Suprapubic skin (tissue), 4 donors: Measurements from ENCODE around the gene TYW3. TPM values are rescaled to one million over a fixed set of nuclear protein-coding genes. Genes with fewer than 3 reads are reported as not detected.

ENCODE experiments used
- DNase-seq, 2 donors: peaks; one replicate each; pipeline ENCODE4 v3.0.0-alpha.2; 2019; ENCODE audit warnings: low spot score in 2 of 2
- H3K27ac ChIP-seq: fragments of 200-600 bp; sonication (generic); one replicate; pipeline ENCODE4 v1.5.1; 2019
- H3K27me3 ChIP-seq: fragments of 200-600 bp; sonication (generic); one replicate; pipeline ENCODE4 v1.5.1; 2019
- H3K36me3 ChIP-seq: fragments of 200-600 bp; sonication (generic); one replicate; pipeline ENCODE4 v1.5.1; 2019
- H3K4me1 ChIP-seq: fragments of 200-600 bp; sonication (generic); one replicate; pipeline ENCODE4 v1.5.1; 2019
- H3K4me3 ChIP-seq: fragments of 200-600 bp; sonication (generic); one replicate; pipeline ENCODE4 v1.5.1; 2019; ENCODE audit warnings: mild to moderate bottlenecking
- H3K9me3 ChIP-seq: fragments of 200-600 bp; sonication (generic); one replicate; pipeline ENCODE4 v1.5.1; 2019
- EP300 ChIP-seq: sonication (generic); formaldehyde crosslinking; IDR thresholded peaks from one replicate; pipeline ENCODE4 v1.6.1; 2017; ENCODE audit warnings: antibody characterized with exemption
- POLR2A ChIP-seq, 2 donors: fragments of 450-650 bp; IDR thresholded peaks; one replicate each; pipeline ENCODE4 v1.6.1; 2017; ENCODE audit warnings: antibody characterized with exemption in 2 of 2, mild to moderate bottlenecking in 2 of 2, moderate library complexity in 2 of 2
- POLR2AphosphoS5 ChIP-seq, 3 donors: sonication (generic); formaldehyde crosslinking; IDR thresholded peaks; one replicate each; pipeline ENCODE4 v1.6.1; 2017; ENCODE audit warnings: antibody characterized with exemption in 3 of 3
- WGBS: methylation state at CpG from one replicate; pipeline ENCODE4 v1.1.5; 2018; 5-methylcytosine and 5-hydroxymethylcytosine counted together
- total RNA-seq, 4 donors: library from RNA; depleted of rRNA; stranded (reverse); fragments of >200 nt; gene quantifications; one replicate each; pipeline ENCODE4 v1.1.0, GENCODE V29; 2016
- TF ChIP-seq, protein P1 (sequence below), 2 donors: fragments of 200-600 bp in 1 of 2; fragments of 450-650 bp in 1 of 2; sonication (generic) in 1 of 2; IDR thresholded peaks; one replicate each; pipeline ENCODE4 v1.5.1; 2016 to 2019; ENCODE audit warnings: antibody characterized with exemption in 2 of 2, mild to moderate bottlenecking in 1 of 2, moderate library complexity in 1 of 2

TYW3 gene
- total RNA-seq, 4 donors from 2014 or later: 7.4 to 15.8 (median 11.0) TPM

GRCh38 chr1:74799119-74799657, 66.2 kb downstream of the TYW3 start:
- DNase-seq: no peak
- Histone ChIP-seq H3K9me3 (no peaks in the 10 kb centered on the region), H3K4me3 (no peak overlapping the region), H3K27me3 (no peaks in the 10 kb centered on the region), H3K27ac (no peak overlapping the region), H3K4me1 (no peaks in the 10 kb centered on the region), H3K36me3 (no peaks in the 10 kb centered on the region)
- TF ChIP-seq, protein P1, sequence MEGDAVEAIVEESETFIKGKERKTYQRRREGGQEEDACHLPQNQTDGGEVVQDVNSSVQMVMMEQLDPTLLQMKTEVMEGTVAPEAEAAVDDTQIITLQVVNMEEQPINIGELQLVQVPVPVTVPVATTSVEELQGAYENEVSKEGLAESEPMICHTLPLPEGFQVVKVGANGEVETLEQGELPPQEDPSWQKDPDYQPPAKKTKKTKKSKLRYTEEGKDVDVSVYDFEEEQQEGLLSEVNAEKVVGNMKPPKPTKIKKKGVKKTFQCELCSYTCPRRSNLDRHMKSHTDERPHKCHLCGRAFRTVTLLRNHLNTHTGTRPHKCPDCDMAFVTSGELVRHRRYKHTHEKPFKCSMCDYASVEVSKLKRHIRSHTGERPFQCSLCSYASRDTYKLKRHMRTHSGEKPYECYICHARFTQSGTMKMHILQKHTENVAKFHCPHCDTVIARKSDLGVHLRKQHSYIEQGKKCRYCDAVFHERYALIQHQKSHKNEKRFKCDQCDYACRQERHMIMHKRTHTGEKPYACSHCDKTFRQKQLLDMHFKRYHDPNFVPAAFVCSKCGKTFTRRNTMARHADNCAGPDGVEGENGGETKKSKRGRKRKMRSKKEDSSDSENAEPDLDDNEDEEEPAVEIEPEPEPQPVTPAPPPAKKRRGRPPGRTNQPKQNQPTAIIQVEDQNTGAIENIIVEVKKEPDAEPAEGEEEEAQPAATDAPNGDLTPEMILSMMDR (IDR thresholded peaks at IDR 0.05): no peak
- no peak for TF ChIP-seq POLR2A (IDR thresholded peaks at IDR 0.05)
- TF ChIP-seq EP300: no peak
- TF ChIP-seq POLR2AphosphoS5 (IDR thresholded peaks at IDR 0.05): no peak

DNA sequence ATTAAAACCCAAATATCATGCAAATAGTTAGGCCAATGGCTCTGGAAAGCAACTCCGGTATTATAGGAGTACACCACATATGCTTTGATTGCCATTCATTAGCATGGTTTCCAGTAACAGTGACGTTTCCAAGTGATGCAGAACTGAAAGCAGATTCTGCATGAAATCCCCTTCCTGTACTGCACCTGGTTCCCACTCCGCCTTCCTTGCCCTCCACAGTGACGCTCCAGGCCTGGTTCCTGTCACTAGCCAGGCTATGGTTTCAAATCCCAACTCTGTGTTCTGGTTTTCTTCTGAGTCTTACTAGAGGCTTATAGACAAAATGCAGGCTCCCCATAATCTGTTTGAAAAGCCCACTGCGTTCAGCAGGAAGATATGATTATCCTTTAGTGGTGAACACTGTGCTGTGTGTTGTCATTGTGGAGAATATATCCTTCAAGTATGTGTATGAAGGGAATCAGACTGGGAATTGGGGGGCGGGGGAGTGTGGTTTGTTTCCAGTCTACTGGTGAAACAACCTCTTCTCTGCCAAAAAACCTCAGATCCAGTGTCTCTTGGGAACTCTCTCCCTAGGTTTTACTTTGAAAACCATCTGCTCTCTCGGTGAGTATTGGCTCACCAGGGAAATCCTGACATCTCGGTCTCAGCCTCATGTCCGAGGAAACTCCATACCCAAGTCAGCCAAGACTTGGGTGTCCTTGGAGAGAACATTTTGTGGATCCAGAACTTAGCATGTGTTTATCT, 78.7 kb downstream of the TYW3 start:
- no peaks in the 10 kb centered on the region for H3K4me1 ChIP-seq
- H3K4me3 ChIP-seq: no peak overlapping the region
- H3K27me3 ChIP-seq: no peaks in the 10 kb centered on the region
- H3K27ac ChIP-seq: no peak overlapping the region
- no peak for DNase-seq
- WGBS: 61% methylated on average over 9 of the region's 9 CpGs
- no peaks in the 10 kb centered on the region for H3K9me3 ChIP-seq
- no peak for TF ChIP-seq POLR2AphosphoS5 (IDR thresholded peaks at IDR 0.05)
- TF ChIP-seq EP300: no peak
- TF ChIP-seq POLR2A (IDR thresholded peaks at IDR 0.05): no peak
- TF ChIP-seq, protein P1 (IDR thresholded peaks at IDR 0.05): no peak
- no peaks in the 10 kb centered on the region for H3K36me3 ChIP-seq

- TF ChIP-seq POLR2AphosphoS5 (IDR thresholded peaks at IDR 0.05): no peak
- TF ChIP-seq, protein P1 (IDR thresholded peaks at IDR 0.05): no peak
- no peak for TF ChIP-seq POLR2A (IDR thresholded peaks at IDR 0.05)
- TF ChIP-seq EP300: no peak
- WGBS: 56% methylated on average over 1 of the region's 1 CpG
- no peaks in the 10 kb centered on the region for H3K36me3 ChIP-seq
- no peaks in the 10 kb centered on the region for H3K27me3 ChIP-seq
- no peaks in the 10 kb centered on the region for H3K4me1 ChIP-seq
- no peak for DNase-seq
- H3K4me3 ChIP-seq: no peak overlapping the region
- no peak overlapping the region for H3K27ac ChIP-seq
- H3K9me3 ChIP-seq: no peaks in the 10 kb centered on the region
These were observed 79.2 kb downstream of the TYW3 start for GRCh38 chr1:74812180-74812541.

Other genes with a start within 250 kb of the TYW3 start
- gene LRRC53, start 220.5 kb upstream of the TYW3 start, total RNA-seq: not detected
- not detected for gene ERICH3, start 59.4 kb upstream of the TYW3 start, total RNA-seq
- 10 to 100 TPM; 18.7 to 39.1 (median 27.3) TPM for gene CRYZ, start 102 bp upstream of the TYW3 start, total RNA-seq